Lower lobe of right lung (tissue), 2 donors: Measurements from ENCODE around the gene WDR93. TPM values are rescaled to one million over a fixed set of nuclear protein-coding genes. Genes with fewer than 3 reads are reported as not detected.

Source experiments
- ATAC-seq, 2 donors: fragments of 200-7000 bp; cut with Tn5 transposase; one replicate each; pipeline ENCODE4 v1.9.1; 2020 to 2022; ENCODE audit warnings: mild to moderate bottlenecking in 2 of 2, moderate library complexity in 2 of 2
- DNase-seq: peaks from one replicate; pipeline ENCODE4 v3.0.0-alpha.2; 2020
- H3K27ac ChIP-seq: fragments of 200-600 bp; one replicate; pipeline ENCODE4 v1.8.0; 2022
- H3K27me3 ChIP-seq: fragments of 200-600 bp; one replicate; pipeline ENCODE4 v1.8.0; 2022; ENCODE audit warnings: low read depth
- H3K36me3 ChIP-seq: fragments of 200-600 bp; one replicate; pipeline ENCODE4 v1.8.0; 2022; ENCODE audit warnings: mild to moderate bottlenecking
- H3K4me1 ChIP-seq: fragments of 200-600 bp; one replicate; pipeline ENCODE4 v1.8.0; 2022
- H3K4me3 ChIP-seq: fragments of 200-600 bp; one replicate; pipeline ENCODE4 v1.8.0; 2022; ENCODE audit warnings: mild to moderate bottlenecking
- H3K9me3 ChIP-seq: fragments of 200-600 bp; one replicate; pipeline ENCODE4 v1.8.0; 2022
- CTCF ChIP-seq: fragments of 200-600 bp; IDR thresholded peaks from one replicate; pipeline ENCODE4 v1.8.0; 2022; ENCODE audit warnings: antibody characterized with exemption, mild to moderate bottlenecking
- intact Hi-C: fragments of 100-400 bp; cut with DNase I; formaldehyde crosslinking; loops from one replicate; pipeline ENCODE4 v1.11.0; 2022
- total RNA-seq: library from RNA; stranded (reverse); fragmentation: NEBNext Ultra II Directional; extraction: Animal tissue kit (Norgen Biotek cat#: 25700); gene quantifications from one replicate; pipeline ENCODE4 v1.2.1, GENCODE V29; 2021
- donor health status: DM: no; HTN: yes; CAD: no; lungs with severe emphysema.

WDR93 gene
- total RNA-seq, 1 donor from 2014 or later = 1.2 TPM

GRCh38 chr15:89657686-89658200 is 32.9 kb upstream of the WDR93 start:
- no peak for TF ChIP-seq CTCF

GRCh38 chr15:89659295-89659694 is 31.3 kb upstream of the WDR93 start:
- no peaks in the 10 kb centered on the region for H3K36me3 ChIP-seq
- DNase-seq (no peak), ATAC-seq (no peak)
- peaks cover 28% of the 10 kb centered on the region for H3K27me3 ChIP-seq
- H3K4me3 ChIP-seq = no peak overlapping the region
- no peak for TF ChIP-seq CTCF
- intact Hi-C loops = no loop called here
- no peak overlapping the region for H3K27ac ChIP-seq
- H3K4me1 ChIP-seq = peaks cover 16% of the 10 kb centered on the region
- no peaks in the 10 kb centered on the region for H3K9me3 ChIP-seq

More at GRCh38 chr15:89657686-89658200, 32.9 kb upstream of the WDR93 start:
- intact Hi-C loops = no loop called here
- H3K4me3 ChIP-seq = no peak overlapping the region
- H3K27me3 ChIP-seq = peaks cover 35% of the 10 kb centered on the region
- ATAC-seq (no peak), DNase-seq (no peak)
- no peak overlapping the region for H3K27ac ChIP-seq
- no peaks in the 10 kb centered on the region for H3K9me3 ChIP-seq
- H3K4me1 ChIP-seq = peaks cover 12% of the 10 kb centered on the region
- H3K36me3 ChIP-seq = no peaks in the 10 kb centered on the region

GRCh38 chr15:89660556-89660955 is 30.1 kb upstream of the WDR93 start:
- no peak for ATAC-seq
- DNase-seq = no peak
- intact Hi-C loops = no loop called here
- no peak for TF ChIP-seq CTCF
- Histone ChIP-seq H3K9me3 (no peaks in the 10 kb centered on the region), H3K36me3 (no peaks in the 10 kb centered on the region), H3K27ac (no peak overlapping the region), H3K4me3 (no peak overlapping the region), H3K4me1 (peaks cover 21% of the 10 kb centered on the region), H3K27me3 (peaks cover 16% of the 10 kb centered on the region)

- peak overlapping the region; percentile 69 for H3K27ac ChIP-seq
- H3K36me3 ChIP-seq = no peaks in the 10 kb centered on the region
- intact Hi-C loops = no loop called here
- ATAC-seq = peak; percentile 41 to 62
- H3K9me3 ChIP-seq = no peaks in the 10 kb centered on the region
- no peak for TF ChIP-seq CTCF
- DNase-seq = peak; percentile 47
- peaks cover 4% of the 10 kb centered on the region for H3K27me3 ChIP-seq
- peaks cover 21% of the 10 kb centered on the region for H3K4me1 ChIP-seq
- no peak overlapping the region for H3K4me3 ChIP-seq
Observed at GRCh38 chr15:89662893-89663626, 27.6 kb upstream of the WDR93 start.

GRCh38 chr15:89664441-89665350 is 25.9 kb upstream of the WDR93 start:
- TF ChIP-seq CTCF = no peak

More at GRCh38 chr15:89664441-89665350, 25.9 kb upstream of the WDR93 start:
- no peaks in the 10 kb centered on the region for H3K9me3 ChIP-seq
- peaks cover 21% of the 10 kb centered on the region for H3K4me1 ChIP-seq
- H3K27ac ChIP-seq = peak overlapping the region; percentile 84
- ATAC-seq (no peak), DNase-seq (no peak)
- no peaks in the 10 kb centered on the region for H3K27me3 ChIP-seq
- intact Hi-C loops = no loop called here
- no peaks in the 10 kb centered on the region for H3K36me3 ChIP-seq
- peak overlapping the region; percentile 57 for H3K4me3 ChIP-seq
